GM12891 (cell line): Measurements from ENCODE around the gene ALS2CL.

Experiments used
- DNase-seq: peaks from one replicate; pipeline ENCODE4 v3.0.0; 2011; ENCODE audit warnings: low spot score; ENCODE audit not compliant: insufficient read length
- FAIRE-seq: peaks from 2 replicates; lab custom pipeline; 2011; peaks lifted over from hg19 to GRCh38; lab: Jason Lieb, UNC
- PAX5 ChIP-seq: IDR thresholded peaks from 2 replicates; pipeline ENCODE4 v1.6.1; 2011; ENCODE audit warnings: low read length, moderate library complexity, mild to moderate bottlenecking; ENCODE audit not compliant: insufficient read depth, severe bottlenecking
- POLR2A ChIP-seq: IDR thresholded peaks from 2 replicates; pipeline ENCODE4 v1.6.1; 2011; ENCODE audit warnings: low read depth, low read length, control low read depth
- POLR2AphosphoS5 ChIP-seq: IDR thresholded peaks from 2 replicates; pipeline ENCODE4 v1.6.1; 2011; ENCODE audit warnings: low read depth, low read length, control low read depth
- POU2F2 ChIP-seq: IDR thresholded peaks from 2 replicates; pipeline ENCODE4 v1.6.1; 2011; ENCODE audit warnings: low read depth, mild to moderate bottlenecking, control low read depth, low read length, moderate library complexity
- SPI1 ChIP-seq: IDR thresholded peaks from 2 replicates; pipeline ENCODE4 v1.6.1; 2011; ENCODE audit warnings: low read depth, low read length, control low read depth
- TAF1 ChIP-seq: IDR thresholded peaks from 2 replicates; pipeline ENCODE4 v1.6.1; 2011; ENCODE audit warnings: low read depth, low read length, control low read depth

ALS2CL gene

GRCh38 chr3:46619845-46620778, 73.4 kb downstream of the ALS2CL start:
- FAIRE-seq (no peak), DNase-seq (no peak)
- TF ChIP-seq SPI1 (no peak), POLR2A (no peak), POU2F2 (no peak), PAX5 (no peak), POLR2AphosphoS5 (no peak), TAF1 (no peak)
